Stimulated activated memory B cell treated with anti-CD40 and anti-IgM and Interleukin-4, amounts not matched to agents 10 μg/mL and 1 μg/mL and 100 μg/mL, for 72 hours (primary cell): ENCODE results near the gene PTRH1.
A peak's percentile ranks its signal among the peaks of the same experiment; 100 is the strongest.
"Not testable (repeated sequence)": the region's sequence is repeated elsewhere in the genome, so short reads cannot be mapped to it uniquely, and the experiment has no call there.

ENCODE experiments used
- ATAC-seq: fragments of 150-1000 bp; cut with Tn5 transposase; 2 replicates; pipeline ENCODE4 v1.10.0; 2021
- H3K27ac Mint-ChIP-seq: one replicate; pipeline ENCODE4 v1.8.0; 2022; ENCODE audit warnings: mild to moderate bottlenecking, mixed read lengths
- H3K27me3 Mint-ChIP-seq: one replicate; pipeline ENCODE4 v1.8.0; 2022; ENCODE audit warnings: mixed read lengths
- H3K36me3 Mint-ChIP-seq: one replicate; pipeline ENCODE4 v1.8.0; 2022; ENCODE audit warnings: mixed read lengths
- H3K4me1 Mint-ChIP-seq: one replicate; pipeline ENCODE4 v1.8.0; 2022; ENCODE audit warnings: mixed read lengths
- H3K4me3 Mint-ChIP-seq: one replicate; pipeline ENCODE4 v1.8.0; 2022; ENCODE audit warnings: mild to moderate bottlenecking, moderate library complexity, mixed read lengths
- H3K9me3 Mint-ChIP-seq: one replicate; pipeline ENCODE4 v1.8.0; 2022; ENCODE audit warnings: mixed read lengths

The PTRH1 gene

GRCh38 chr9:127715470-127716337 is at the start of gene PTRH1, which contains the start of gene TTC16:
Gene PTRH1 (minus strand): TSS chr9:127715663. CDS start chr9:127715639, 24 bp downstream.
Gene TTC16 (plus strand): TSS chr9:127716079. CDS start chr9:127716146, 67 bp downstream.
- peak; percentile 98 for ATAC-seq
- Mint-ChIP-seq H3K4me1 (peaks cover 31% of the 10 kb centered on the region), H3K36me3 (peaks cover 5% of the 10 kb centered on the region), H3K9me3 (no peaks in the 10 kb centered on the region), H3K27ac (peak within 1 kb of the TSS; percentile 82), H3K27me3 (no peaks in the 10 kb centered on the region), H3K4me3 (peak within 1 kb of the TSS; percentile 91)

GRCh38 chr9:127763918-127764384 is 48.5 kb upstream of the PTRH1 start:
- Mint-ChIP-seq H3K4me3 (no peak overlapping the region), H3K4me1 (peaks cover 66% of the 10 kb centered on the region), H3K27me3 (no peaks in the 10 kb centered on the region), H3K27ac (peak overlapping the region; percentile 78), H3K9me3 (no peaks in the 10 kb centered on the region), H3K36me3 (peaks cover 62% of the 10 kb centered on the region)
- no peak for ATAC-seq

DNA sequence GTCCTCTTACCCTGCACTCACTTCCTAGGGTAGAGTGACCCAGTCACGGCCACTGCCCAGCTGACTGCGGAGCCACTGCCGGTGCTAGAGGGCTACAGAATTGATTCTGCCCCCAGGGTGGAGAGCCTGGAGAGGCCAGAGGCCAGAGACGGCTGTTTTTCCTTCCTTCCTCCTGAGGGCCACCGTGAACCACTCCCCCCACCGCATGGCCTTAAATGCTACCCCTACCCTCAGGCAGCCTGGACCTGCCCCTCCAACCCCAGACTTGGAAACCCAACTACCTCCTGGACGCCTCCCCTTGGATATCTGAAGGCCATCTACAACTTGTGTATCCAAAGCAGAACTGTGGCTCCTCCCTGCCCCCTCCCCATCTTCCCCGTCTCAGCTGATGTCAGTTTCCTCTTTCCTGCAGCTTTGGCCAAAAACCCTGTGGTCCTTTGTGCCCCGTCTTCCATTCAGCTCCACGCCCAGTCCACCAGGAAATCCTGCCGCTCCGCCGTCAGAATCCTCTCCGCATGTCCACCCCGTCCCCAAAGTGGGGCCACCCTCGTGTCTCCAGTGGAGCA is 46.7 kb upstream of the PTRH1 start:
- Mint-ChIP-seq H3K4me1 (peaks cover 57% of the 10 kb centered on the region), H3K36me3 (peaks cover 60% of the 10 kb centered on the region)

DNA sequence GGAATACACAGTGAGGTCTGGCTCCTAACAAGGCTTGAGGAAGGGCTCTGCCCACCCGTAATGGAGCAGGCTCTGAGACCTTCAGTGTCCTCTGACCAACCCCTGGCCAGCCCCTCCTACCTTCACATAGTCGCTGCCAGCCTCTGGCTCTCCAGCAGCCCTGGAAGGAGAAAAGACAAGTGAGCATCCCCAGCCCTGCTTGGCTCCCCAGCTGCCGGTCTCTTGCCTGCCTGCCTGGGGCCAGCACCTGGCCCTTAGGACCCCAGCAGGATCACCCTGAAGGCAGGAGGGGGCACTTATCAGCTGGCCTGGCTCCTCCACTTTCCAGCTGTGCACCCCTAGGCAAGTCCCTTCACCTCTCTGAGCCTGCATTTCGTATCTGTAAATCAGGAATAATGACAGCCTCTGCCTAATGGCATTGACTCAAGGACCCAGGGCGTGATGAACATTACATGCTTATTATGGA is 46.1 kb upstream of the PTRH1 start:
- H3K27ac Mint-ChIP-seq = peak overlapping the region; percentile 78
- H3K4me3 Mint-ChIP-seq = no peak overlapping the region
- ATAC-seq = no peak
- peaks cover 50% of the 10 kb centered on the region for H3K4me1 Mint-ChIP-seq
- peaks cover 53% of the 10 kb centered on the region for H3K36me3 Mint-ChIP-seq
- no peaks in the 10 kb centered on the region for H3K27me3 Mint-ChIP-seq
- H3K9me3 Mint-ChIP-seq = no peaks in the 10 kb centered on the region

More for the DNA sequence above, 46.7 kb upstream of the PTRH1 start:
- Mint-ChIP-seq H3K27ac (peak overlapping the region; percentile 78), H3K4me3 (no peak overlapping the region), H3K27me3 (no peaks in the 10 kb centered on the region), H3K9me3 (no peaks in the 10 kb centered on the region)
- no peak for ATAC-seq

DNA sequence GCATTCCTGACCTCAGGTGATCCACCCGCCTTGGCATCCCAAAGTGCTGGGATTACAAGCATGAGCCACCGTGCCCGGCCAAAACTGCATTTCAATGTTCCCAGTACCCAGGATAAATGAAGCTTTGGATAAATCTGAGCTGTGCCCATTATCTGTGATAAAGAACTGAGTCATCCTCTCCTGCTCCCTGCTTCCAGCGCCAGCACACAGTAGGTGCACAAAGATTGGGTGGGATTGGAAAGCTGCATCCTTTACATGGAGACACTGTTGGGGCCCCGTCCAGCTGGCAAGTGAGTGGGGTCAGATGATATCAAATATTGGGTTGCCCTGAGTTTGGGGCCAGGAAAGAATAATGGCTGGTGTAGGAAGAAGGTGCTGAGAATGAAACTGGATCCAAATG is 45.6 kb upstream of the PTRH1 start:
- H3K4me1 Mint-ChIP-seq = peaks cover 45% of the 10 kb centered on the region
- H3K27me3 Mint-ChIP-seq = no peaks in the 10 kb centered on the region
- no peaks in the 10 kb centered on the region for H3K9me3 Mint-ChIP-seq
- H3K36me3 Mint-ChIP-seq = peaks cover 49% of the 10 kb centered on the region
- no peak for ATAC-seq
- H3K27ac Mint-ChIP-seq = peak overlapping the region; percentile 78
- no peak overlapping the region for H3K4me3 Mint-ChIP-seq

DNA sequence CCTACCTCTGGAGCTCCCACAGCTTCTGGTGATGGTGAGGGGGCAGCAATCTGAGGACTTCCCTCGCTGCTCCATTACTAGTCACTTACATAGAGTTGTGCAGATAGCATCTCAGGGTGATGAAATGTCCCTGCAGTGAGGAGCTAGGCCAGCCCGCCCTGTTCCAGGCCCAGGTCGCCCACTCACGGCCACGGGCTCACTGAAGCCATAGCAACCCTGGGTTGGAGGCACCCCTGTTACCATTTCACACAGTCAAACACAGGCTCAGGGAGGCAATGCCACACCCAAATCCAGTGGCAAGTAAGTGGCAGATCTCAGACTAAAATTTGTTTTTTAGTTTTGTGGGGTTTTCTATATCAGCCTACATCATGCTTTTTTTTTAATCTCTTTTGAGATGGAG is 43.4 kb upstream of the PTRH1 start:
- Mint-ChIP-seq H3K4me1 (peaks cover 24% of the 10 kb centered on the region), H3K36me3 (peaks cover 27% of the 10 kb centered on the region), H3K4me3 (no peak overlapping the region), H3K27me3 (no peaks in the 10 kb centered on the region), H3K9me3 (no peaks in the 10 kb centered on the region), H3K27ac (peak overlapping the region; percentile 32)
- ATAC-seq = no peak

GRCh38 chr9:127756776-127757175 is 41.3 kb upstream of the PTRH1 start:
- peaks cover 12% of the 10 kb centered on the region for H3K36me3 Mint-ChIP-seq
- peaks cover 17% of the 10 kb centered on the region for H3K4me1 Mint-ChIP-seq
- ATAC-seq, H3K9me3 Mint-ChIP-seq, H3K27me3 Mint-ChIP-seq, H3K27ac Mint-ChIP-seq, H3K4me3 Mint-ChIP-seq: not testable (repeated sequence)

DNA sequence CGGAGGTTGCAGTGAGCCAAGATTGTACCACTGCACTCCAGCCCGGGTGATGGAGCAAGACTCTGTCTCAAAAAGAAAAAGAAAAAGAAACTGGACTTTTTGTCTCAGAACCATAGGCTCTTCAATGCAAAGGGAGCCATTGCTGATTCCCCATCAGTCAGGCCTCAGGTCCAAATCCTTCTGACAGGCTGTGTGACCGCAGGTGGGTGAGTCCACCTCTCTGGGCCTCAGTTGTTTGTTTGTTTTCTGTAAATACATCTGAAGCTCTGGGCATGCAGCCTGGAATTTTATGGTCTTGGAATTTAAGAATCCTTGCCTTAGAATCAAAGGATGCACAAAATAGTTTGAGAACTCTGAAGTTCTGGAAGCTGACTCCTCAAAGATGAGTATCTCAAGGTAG is 40.8 kb upstream of the PTRH1 start:
- peaks cover 17% of the 10 kb centered on the region for H3K4me1 Mint-ChIP-seq
- no peak for ATAC-seq
- H3K27me3 Mint-ChIP-seq = no peaks in the 10 kb centered on the region
- peaks cover 14% of the 10 kb centered on the region for H3K36me3 Mint-ChIP-seq
- H3K27ac Mint-ChIP-seq = no peak overlapping the region
- no peaks in the 10 kb centered on the region for H3K9me3 Mint-ChIP-seq
- H3K4me3 Mint-ChIP-seq = no peak overlapping the region

DNA sequence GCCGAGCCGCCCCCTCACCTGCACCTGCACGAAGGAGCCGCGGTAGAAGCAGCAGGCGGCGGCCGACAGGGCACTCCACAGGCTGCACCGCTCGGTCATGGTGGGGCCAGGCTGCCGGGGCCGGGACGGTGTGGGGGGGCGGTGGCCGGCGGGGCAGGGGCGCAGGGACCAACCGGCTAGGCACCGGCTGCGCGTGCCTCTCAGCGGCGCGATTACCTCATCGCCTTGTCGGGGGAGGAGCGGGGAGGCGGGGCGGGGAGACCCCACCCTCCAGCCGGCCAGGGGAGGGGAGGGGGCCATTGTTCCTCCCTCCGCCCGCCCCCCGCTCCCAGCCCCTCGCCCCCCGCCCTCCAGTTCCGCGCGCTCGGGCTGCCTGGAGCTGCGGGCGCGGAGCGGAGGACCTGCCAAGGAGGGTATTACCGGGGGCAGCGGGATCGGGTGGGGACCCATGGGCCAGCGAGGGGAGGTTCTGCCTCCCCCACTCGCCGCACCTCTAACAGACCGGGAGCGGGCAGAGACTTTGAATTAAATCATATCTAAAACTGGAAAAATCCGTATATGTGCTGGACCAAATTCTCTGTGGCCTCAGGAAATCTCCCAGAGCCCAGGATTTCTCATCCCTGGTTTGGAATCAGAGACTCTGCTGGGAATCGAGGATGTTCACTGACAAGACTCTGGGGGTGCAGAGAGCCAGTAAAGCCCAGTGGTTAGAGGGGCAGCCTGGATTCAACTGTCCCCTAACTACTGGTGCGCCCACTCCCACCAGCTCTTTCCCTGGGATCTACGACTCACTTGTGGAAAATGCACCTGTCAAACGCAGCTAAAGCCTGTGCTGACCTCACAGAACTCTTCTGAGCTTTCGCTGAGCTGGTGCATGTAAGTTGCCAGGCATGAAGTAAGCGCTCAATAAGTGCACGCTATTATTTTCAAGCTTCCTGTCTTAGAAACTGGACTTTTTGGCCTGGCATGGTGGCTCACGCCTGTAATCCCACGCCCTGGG is 39.9 kb upstream of the PTRH1 start:
- Mint-ChIP-seq H3K9me3 (no peaks in the 10 kb centered on the region), H3K36me3 (peaks cover 23% of the 10 kb centered on the region), H3K27ac (no peak overlapping the region), H3K4me3 (no peak overlapping the region), H3K4me1 (peaks cover 17% of the 10 kb centered on the region), H3K27me3 (no peaks in the 10 kb centered on the region)
- ATAC-seq = peak; percentile 61

GRCh38 chr9:127754099-127755060 is 38.9 kb upstream of the PTRH1 start:
- peak; percentile 47 for ATAC-seq
- Mint-ChIP-seq H3K4me1 (peaks cover 17% of the 10 kb centered on the region), H3K9me3 (no peaks in the 10 kb centered on the region), H3K27me3 (no peaks in the 10 kb centered on the region), H3K27ac (no peak overlapping the region), H3K36me3 (peaks cover 25% of the 10 kb centered on the region), H3K4me3 (no peak overlapping the region)

- Mint-ChIP-seq H3K4me1 (peaks cover 13% of the 10 kb centered on the region), H3K9me3 (no peaks in the 10 kb centered on the region), H3K36me3 (peaks cover 24% of the 10 kb centered on the region), H3K27me3 (no peaks in the 10 kb centered on the region), H3K27ac (no peak overlapping the region), H3K4me3 (no peak overlapping the region)
- ATAC-seq = no peak
These were observed 38.2 kb upstream of the PTRH1 start for GRCh38 chr9:127753622-127754021.

GRCh38 chr9:127753148-127753547 is 37.7 kb upstream of the PTRH1 start:
- Mint-ChIP-seq H3K27me3 (no peaks in the 10 kb centered on the region), H3K4me3 (no peak overlapping the region), H3K9me3 (no peaks in the 10 kb centered on the region), H3K4me1 (peaks cover 11% of the 10 kb centered on the region), H3K36me3 (peaks cover 24% of the 10 kb centered on the region), H3K27ac (peak overlapping the region; percentile 29)
- no peak for ATAC-seq

- Mint-ChIP-seq H3K36me3 (peaks cover 39% of the 10 kb centered on the region), H3K27ac (no peak overlapping the region), H3K4me3 (no peak overlapping the region), H3K4me1 (peaks cover 11% of the 10 kb centered on the region), H3K9me3 (no peaks in the 10 kb centered on the region), H3K27me3 (no peaks in the 10 kb centered on the region)
- ATAC-seq = no peak
These were observed 36.0 kb upstream of the PTRH1 start for GRCh38 chr9:127751269-127752054.
